Eye (tissue), 1 donor: ENCODE data around the gene TTLL5.
"Not testable (repeated sequence)": the region's sequence is repeated elsewhere in the genome, so short reads cannot be mapped to it uniquely, and the experiment has no call there.

ENCODE experiments used
- DNase-seq: peaks from one replicate; pipeline ENCODE4 v3.0.0-alpha.2; 2015

The TTLL5 gene

GRCh38 chr14:75837151-75837787 is 176.2 kb downstream of the TTLL5 start:
- no peak for DNase-seq

DNA sequence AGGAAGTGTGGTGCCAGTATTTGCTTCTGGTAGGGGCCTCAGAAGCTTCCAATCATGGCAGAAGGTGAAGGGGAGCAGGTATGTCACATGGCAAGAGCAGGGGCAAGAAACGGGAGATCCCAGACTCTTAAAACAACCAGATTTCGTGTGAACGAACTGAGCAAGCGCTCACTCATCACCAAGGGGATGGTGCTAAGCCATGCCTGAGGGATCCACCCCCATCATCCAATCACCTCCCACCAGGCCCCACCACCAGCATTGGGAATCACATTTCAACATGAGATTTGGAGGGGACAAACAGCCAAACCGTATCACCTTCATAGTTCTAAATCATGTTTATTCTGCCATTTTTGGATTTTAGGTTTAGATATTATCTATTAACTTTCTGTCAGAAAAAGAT is 179.9 kb downstream of the TTLL5 start:
- no peak for DNase-seq

DNA sequence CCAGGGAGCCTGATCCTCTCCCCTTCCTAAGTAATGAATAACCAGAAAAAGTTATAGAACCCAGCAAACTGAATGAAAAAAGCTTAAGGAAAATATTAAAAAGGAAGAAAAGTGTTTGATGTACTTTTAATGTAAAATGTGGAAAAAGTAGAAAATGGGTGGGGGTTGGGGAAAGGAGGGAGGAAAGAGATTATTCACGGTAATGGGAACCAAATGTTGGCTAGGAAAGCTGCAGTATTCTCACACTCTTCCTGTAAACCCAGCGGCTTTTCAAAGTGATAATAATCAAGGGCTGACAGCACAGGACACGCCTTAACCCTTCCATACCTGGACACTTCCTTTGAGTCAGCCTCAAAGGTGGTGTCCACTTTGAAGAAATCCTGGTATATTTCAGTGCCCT is 181.5 kb downstream of the TTLL5 start:
- no peak for DNase-seq

DNA sequence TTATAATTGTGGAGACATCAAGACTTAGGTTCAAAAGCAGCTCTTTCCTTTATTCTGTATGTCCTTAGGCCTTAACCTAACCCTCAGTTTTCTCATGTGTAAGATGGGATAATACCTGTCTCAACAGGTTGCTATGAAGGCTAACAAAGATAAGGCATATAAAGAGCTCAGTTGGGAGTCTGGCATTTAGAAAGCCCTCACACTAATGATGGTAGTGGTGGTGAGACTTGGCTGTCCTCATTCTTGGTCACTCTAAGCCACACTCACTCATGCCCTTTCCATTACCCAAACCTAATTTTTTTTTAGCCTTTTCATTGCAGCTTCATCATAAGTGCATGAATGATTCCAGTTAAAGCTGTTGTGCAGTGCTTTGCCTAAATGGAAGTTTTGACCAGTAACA is 183.4 kb downstream of the TTLL5 start:
- DNase-seq: no peak

DNA sequence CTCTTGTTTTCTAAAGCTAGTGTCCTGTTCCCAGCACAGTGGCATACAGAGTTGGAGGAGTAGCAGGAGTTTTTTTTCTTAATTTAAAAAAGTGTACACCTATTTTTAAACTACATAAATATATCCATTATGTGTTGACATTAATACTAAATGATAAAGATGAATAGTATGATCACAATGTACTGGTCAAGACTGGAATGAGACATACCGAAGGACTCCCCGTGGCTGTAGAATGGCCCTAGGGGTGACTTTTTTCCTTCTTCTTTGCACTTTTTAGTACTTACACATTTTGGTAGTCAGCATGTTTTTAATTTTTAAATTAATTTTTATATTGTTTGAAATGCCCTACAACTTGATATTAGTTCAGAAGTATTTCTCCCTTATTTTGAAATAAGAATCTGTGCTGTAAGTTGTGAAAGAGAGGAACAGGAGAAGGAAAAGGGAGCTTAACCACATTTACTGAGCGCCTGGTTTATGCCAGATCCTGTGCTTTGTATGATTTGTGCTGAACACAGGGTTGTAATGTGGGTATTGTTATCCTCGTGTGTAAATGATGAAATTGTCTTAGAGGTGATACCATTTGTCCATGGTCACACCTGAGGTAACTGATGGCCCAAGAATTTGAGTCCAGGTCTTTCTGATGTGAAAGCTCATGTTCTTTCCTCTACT is 184.2 kb downstream of the TTLL5 start:
- DNase-seq: no peak

- DNase-seq: not testable (repeated sequence)
Observed at GRCh38 chr14:75846694-75847093, 185.6 kb downstream of the TTLL5 start.

DNA sequence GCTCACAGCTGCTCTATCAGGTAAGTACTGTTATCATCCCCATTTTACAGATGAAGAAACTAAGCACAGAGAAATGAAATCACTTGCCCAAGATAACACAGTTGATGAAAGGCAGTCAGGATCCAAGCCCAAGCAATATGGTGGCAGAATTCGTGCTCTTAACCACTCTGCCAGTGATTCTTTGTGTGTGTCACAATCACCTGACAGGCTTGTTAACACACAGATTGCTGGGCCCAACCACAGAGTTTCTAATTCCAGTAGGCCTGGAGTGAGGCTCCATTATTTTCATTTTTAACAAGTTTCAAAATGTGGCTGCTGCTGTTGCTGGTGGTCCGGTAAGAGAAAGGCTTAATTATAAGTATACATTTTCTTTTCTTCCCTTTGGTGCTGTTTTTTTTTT is 186.5 kb downstream of the TTLL5 start:
- no peak for DNase-seq

DNA sequence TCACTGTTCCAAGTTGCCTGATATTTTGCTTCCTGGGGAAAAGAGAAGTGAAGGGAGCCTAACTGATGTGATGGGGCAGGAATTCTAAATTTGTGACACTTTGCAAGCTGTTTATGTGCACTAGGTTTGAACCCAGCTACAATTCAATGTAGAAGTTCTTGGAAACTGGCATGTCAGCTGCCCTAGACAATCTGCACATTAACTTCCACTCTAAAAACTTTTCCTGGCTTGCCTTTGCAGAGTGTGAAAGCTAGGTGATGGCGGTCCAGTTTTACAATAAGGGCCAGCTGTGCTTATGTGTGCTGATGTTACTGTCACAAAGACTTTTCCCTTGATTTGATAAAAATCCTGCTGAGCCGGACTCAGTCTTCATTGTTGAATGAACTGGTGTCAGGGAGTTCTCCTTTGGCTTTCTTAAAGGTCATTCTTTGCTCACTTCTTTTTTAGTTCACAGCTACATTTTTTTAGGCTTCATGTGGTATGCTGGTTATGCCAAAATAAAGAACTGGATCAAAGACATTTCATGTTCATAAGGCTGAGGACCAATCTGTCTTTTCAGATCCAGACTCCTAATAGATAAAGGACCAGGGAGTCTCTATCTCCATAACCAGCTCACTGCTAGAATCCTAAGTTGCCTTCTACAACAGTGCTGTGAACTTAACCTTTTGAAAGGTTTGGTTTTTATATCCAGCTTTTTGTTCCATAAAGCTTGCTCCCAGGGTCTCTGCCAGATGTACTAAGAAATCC is 187.3 kb downstream of the TTLL5 start:
- no peak for DNase-seq

DNA sequence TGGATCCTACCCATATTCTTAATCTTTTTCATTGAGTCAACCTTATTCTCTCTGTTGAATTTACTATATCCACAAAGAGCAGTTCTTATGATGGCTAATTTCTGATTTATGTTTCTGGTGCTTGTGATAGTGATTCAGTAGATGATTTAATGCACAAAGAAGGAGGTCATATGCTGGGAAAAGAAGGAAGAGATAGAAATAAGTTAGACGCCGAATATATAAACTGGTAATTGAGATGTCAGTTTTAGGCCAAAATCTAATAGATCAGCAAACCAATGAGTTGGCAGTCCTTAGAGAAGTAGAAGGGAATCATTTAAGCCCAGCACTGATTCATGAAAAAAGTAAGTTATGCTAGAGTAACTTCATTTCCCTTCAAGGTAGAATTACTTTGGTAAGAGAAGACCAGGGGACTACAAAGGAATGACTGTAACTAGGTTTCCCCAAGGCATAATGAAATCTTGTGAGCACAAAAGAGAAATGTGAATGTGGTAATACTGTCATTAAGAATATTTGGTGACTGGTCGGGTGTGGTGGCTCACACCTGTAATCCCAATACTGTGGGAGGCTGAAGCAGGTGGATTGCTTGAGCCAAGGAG is 188.4 kb downstream of the TTLL5 start:
- DNase-seq: no peak

DNA sequence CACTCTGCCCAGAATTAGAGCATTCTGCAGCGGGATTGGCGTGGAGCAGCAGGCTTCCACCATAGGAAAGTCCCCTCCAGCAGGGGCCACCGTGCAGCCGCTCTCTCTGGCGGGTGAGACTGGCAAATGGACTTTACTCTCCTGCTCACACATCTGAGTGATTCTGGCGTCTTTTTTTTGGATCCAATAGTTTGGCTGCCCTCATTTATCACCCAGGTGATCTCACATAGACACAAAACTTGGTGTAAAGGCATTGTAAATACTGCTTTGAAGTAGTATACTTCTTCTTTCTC is 190.5 kb downstream of the TTLL5 start:
- no peak for DNase-seq

- no peak for DNase-seq
Observed at GRCh38 chr14:75854111-75854799, 193.2 kb downstream of the TTLL5 start.

- DNase-seq: no peak
Observed at GRCh38 chr14:75857199-75857598, 196.2 kb downstream of the TTLL5 start.

- DNase-seq: no peak
Observed at GRCh38 chr14:75858362-75858761, 197.3 kb downstream of the TTLL5 start.

- no peak for DNase-seq
Observed at GRCh38 chr14:75859746-75860145, 198.7 kb downstream of the TTLL5 start.

GRCh38 chr14:75860561-75861160 is 199.6 kb downstream of the TTLL5 start:
- DNase-seq: no peak

- no peak for DNase-seq
Observed at GRCh38 chr14:75861161-75861621, 200.1 kb downstream of the TTLL5 start.

- no peak for DNase-seq
Observed at GRCh38 chr14:75863221-75863620, 202.2 kb downstream of the TTLL5 start.

DNA sequence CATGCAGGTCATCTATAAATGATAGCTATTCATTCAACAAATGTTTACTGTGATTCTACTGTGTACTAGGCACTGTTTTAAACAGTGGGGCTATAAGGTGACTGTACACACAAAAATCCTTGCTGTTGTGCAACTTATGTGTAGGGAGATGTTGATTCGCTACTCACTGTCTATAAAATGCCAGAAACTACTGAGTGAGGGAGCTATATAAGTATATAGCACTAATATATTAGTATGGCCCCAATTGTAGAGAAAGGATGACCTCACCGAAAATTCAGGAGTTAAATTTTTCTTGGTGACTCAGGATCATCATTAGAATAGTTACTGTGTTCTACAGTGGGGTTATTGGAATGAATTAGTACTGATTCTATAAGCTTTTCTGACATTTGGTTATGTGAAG is 203.3 kb downstream of the TTLL5 start:
- no peak for DNase-seq

GRCh38 chr14:75865531-75865930 is 204.5 kb downstream of the TTLL5 start:
- no peak for DNase-seq

GRCh38 chr14:75866970-75867369 is 205.9 kb downstream of the TTLL5 start:
- DNase-seq: no peak

- no peak for DNase-seq
Observed at GRCh38 chr14:75871181-75871880, 210.3 kb downstream of the TTLL5 start.

DNA sequence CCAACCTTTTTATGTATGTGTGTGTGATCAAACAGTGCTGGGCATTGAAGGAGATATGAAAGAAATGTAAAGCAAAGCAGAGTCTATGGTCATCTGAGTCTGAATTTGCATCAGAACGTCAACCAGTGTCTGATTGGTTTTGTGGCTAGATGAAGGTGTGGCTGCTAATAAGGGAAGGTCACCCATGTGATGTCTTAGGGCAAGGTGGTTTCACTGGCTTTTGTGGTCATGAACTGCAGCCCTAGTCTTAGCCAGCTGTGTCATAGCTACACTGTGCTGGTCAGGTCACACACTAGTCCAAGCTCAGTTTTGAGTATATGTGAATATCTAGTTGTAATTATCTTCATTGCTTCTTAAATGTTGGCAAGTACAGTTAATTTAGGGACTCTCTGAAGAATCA is 214.9 kb downstream of the TTLL5 start:
- no peak for DNase-seq
